ENCODE data around the gene FBXL20. TPM values are rescaled to one million over a fixed set of nuclear protein-coding genes. Genes with fewer than 3 reads are reported as not detected.

FBXL20 gene
- total and polyA plus RNA-seq, 4 donors = 1.6 to 8.4 (median 5.2) TPM

GRCh38 chr17:39276113-39276512 is 125.3 kb downstream of the FBXL20 start:
- Histone ChIP-seq H3K27me3 (ENCODE audit: control insufficient read depth in 4 of 4, insufficient read depth in 4 of 4, low read length in 3 of 4) (no peaks in the 10 kb centered on the region), H3K4me1 (ENCODE audit: control insufficient read depth in 4 of 4, insufficient read depth in 4 of 4, low read length in 3 of 4) (no peaks in the 10 kb centered on the region), H3K4me3 (ENCODE audit: low read depth in 1 of 3, low read length in 3 of 3) (no peak overlapping the region), H3K36me3 (ENCODE audit: control insufficient read depth in 4 of 4, insufficient read depth in 3 of 4, low read depth in 1 of 4, low read length in 3 of 4) (peaks cover 4 to 16% (median 10%) of the 10 kb centered on the region in 4 donors), H3K9me3 (ENCODE audit: control insufficient read depth in 4 of 4, low read length in 3 of 4) (no peaks in the 10 kb centered on the region), H3K9ac (ENCODE audit: low read depth in 1 of 2, low read length in 2 of 2) (no peak overlapping the region), H3K27ac (ENCODE audit: low read depth in 1 of 2, low read length in 2 of 2) (no peak overlapping the region)
- no peak for DNase-seq (ENCODE audit: low spot score)
- WGBS = 96% methylated on average over 8 of the region's 8 CpGs
- TF ChIP-seq CTCF (IDR thresholded peaks at IDR 0.05; ENCODE audit: low read depth, low read length, missing input control) (no peak), RAD21 (IDR thresholded peaks at IDR 0.05) (no peak), FOXA2 (IDR thresholded peaks at IDR 0.05) (no peak), EGR1 (IDR thresholded peaks at IDR 0.05; ENCODE audit: low read depth in 2 of 2) (no peak), FOXA1 (IDR thresholded peaks at IDR 0.05) (no peak), GABPA (IDR thresholded peaks at IDR 0.05 in 1 of 2, conservative IDR thresholded peaks at IDR 0.05 in 1 of 2) (no peak), ZBTB33 (IDR thresholded peaks at IDR 0.05) (no peak), YY1 (IDR thresholded peaks at IDR 0.05) (no peak), ATF3 (IDR thresholded peaks at IDR 0.05) (no peak), JUND (IDR thresholded peaks at IDR 0.05) (no peak), MAX (IDR thresholded peaks at IDR 0.05) (no peak), HNF4A (conservative IDR thresholded peaks at IDR 0.05) (no peak), NR2F2 (IDR thresholded peaks at IDR 0.05) (no peak), HNF4G (IDR thresholded peaks at IDR 0.05) (no peak), RXRA (IDR thresholded peaks at IDR 0.05) (no peak), REST (IDR thresholded peaks at IDR 0.05) (no peak), TAF1 (conservative IDR thresholded peaks at IDR 0.05) (no peak), SP1 (IDR thresholded peaks at IDR 0.05) (no peak)

Measured in liver (tissue), 9 donors.